ENCODE data around the gene ITGA1. TPM values are rescaled to one million over a fixed set of nuclear protein-coding genes. Genes with fewer than 3 reads are reported as not detected.
A peak's percentile ranks its signal among the peaks of the same experiment; 100 is the strongest.

The ITGA1 gene
- total RNA-seq, 1 donor from 2014 or later = 33.5 TPM

- peaks cover 9% of the 10 kb centered on the region for H3K27me3 Mint-ChIP-seq (ENCODE audit: unreplicated experiment)
- H3K4me3 Mint-ChIP-seq (ENCODE audit: unreplicated experiment) = peak overlapping the region; percentile 95
- H3K27ac Mint-ChIP-seq (ENCODE audit: unreplicated experiment) = peak overlapping the region; percentile 71
- H3K36me3 Mint-ChIP-seq (ENCODE audit: low read depth, unreplicated experiment) = peaks cover 3% of the 10 kb centered on the region
- TF ChIP-seq CTCF (IDR thresholded peaks at IDR 0.05; ENCODE audit: unreplicated experiment) = no peak
- H3K9me3 Mint-ChIP-seq (ENCODE audit: unreplicated experiment) = no peaks in the 10 kb centered on the region
- no peak for DNase-seq (ENCODE audit: low spot score)
- H3K4me1 Mint-ChIP-seq (ENCODE audit: unreplicated experiment) = peaks cover 48% of the 10 kb centered on the region
These were observed 11.2 kb downstream of the ITGA1 start for GRCh38 chr5:52798938-52799337.

GRCh38 chr5:52799358-52799982 is 11.8 kb downstream of the ITGA1 start:
- peak overlapping the region; percentile 95 for H3K4me3 Mint-ChIP-seq (ENCODE audit: unreplicated experiment)
- DNase-seq (ENCODE audit: low spot score) = peak; percentile 20

GRCh38 chr5:52799983-52800393 is 12.3 kb downstream of the ITGA1 start:
- peaks cover 3% of the 10 kb centered on the region for H3K36me3 Mint-ChIP-seq (ENCODE audit: low read depth, unreplicated experiment)
- H3K9me3 Mint-ChIP-seq (ENCODE audit: unreplicated experiment) = no peaks in the 10 kb centered on the region
- H3K27ac Mint-ChIP-seq (ENCODE audit: unreplicated experiment) = peak overlapping the region; percentile 71
- peak; percentile 96 for DNase-seq (ENCODE audit: low spot score)
- H3K4me3 Mint-ChIP-seq (ENCODE audit: unreplicated experiment) = peak overlapping the region; percentile 95
- peaks cover 10% of the 10 kb centered on the region for H3K27me3 Mint-ChIP-seq (ENCODE audit: unreplicated experiment)
- TF ChIP-seq CTCF (IDR thresholded peaks at IDR 0.05; ENCODE audit: unreplicated experiment) = no peak
- H3K4me1 Mint-ChIP-seq (ENCODE audit: unreplicated experiment) = peaks cover 57% of the 10 kb centered on the region

More at GRCh38 chr5:52799358-52799982, 11.8 kb downstream of the ITGA1 start:
- H3K27ac Mint-ChIP-seq (ENCODE audit: unreplicated experiment) = peak overlapping the region; percentile 71
- H3K4me1 Mint-ChIP-seq (ENCODE audit: unreplicated experiment) = peaks cover 53% of the 10 kb centered on the region
- TF ChIP-seq CTCF (IDR thresholded peaks at IDR 0.05; ENCODE audit: unreplicated experiment) = no peak
- no peaks in the 10 kb centered on the region for H3K9me3 Mint-ChIP-seq (ENCODE audit: unreplicated experiment)
- H3K36me3 Mint-ChIP-seq (ENCODE audit: low read depth, unreplicated experiment) = peaks cover 3% of the 10 kb centered on the region
- peaks cover 9% of the 10 kb centered on the region for H3K27me3 Mint-ChIP-seq (ENCODE audit: unreplicated experiment)

- peaks cover 60% of the 10 kb centered on the region for H3K4me1 Mint-ChIP-seq (ENCODE audit: unreplicated experiment)
- no peaks in the 10 kb centered on the region for H3K9me3 Mint-ChIP-seq (ENCODE audit: unreplicated experiment)
- H3K4me3 Mint-ChIP-seq (ENCODE audit: unreplicated experiment) = peak overlapping the region; percentile 95
- TF ChIP-seq CTCF (IDR thresholded peaks at IDR 0.05; ENCODE audit: unreplicated experiment) = no peak
- H3K27me3 Mint-ChIP-seq (ENCODE audit: unreplicated experiment) = peaks cover 12% of the 10 kb centered on the region
- peaks cover 3% of the 10 kb centered on the region for H3K36me3 Mint-ChIP-seq (ENCODE audit: low read depth, unreplicated experiment)
- H3K27ac Mint-ChIP-seq (ENCODE audit: unreplicated experiment) = peak overlapping the region; percentile 71
- peak; percentile 60 for DNase-seq (ENCODE audit: low spot score)
These were observed 12.9 kb downstream of the ITGA1 start for GRCh38 chr5:52800394-52801213.

- Mint-ChIP-seq H3K27me3 (ENCODE audit: unreplicated experiment) (peaks cover 12% of the 10 kb centered on the region), H3K4me1 (ENCODE audit: unreplicated experiment) (peaks cover 59% of the 10 kb centered on the region), H3K27ac (ENCODE audit: unreplicated experiment) (peak overlapping the region; percentile 71), H3K9me3 (ENCODE audit: unreplicated experiment) (no peaks in the 10 kb centered on the region), H3K36me3 (ENCODE audit: low read depth, unreplicated experiment) (peaks cover 3% of the 10 kb centered on the region), H3K4me3 (ENCODE audit: unreplicated experiment) (peak overlapping the region; percentile 95)
- peak; percentile 15 for DNase-seq (ENCODE audit: low spot score)
- TF ChIP-seq CTCF (IDR thresholded peaks at IDR 0.05; ENCODE audit: unreplicated experiment) = no peak
These were observed 13.6 kb downstream of the ITGA1 start for GRCh38 chr5:52801329-52801728.
